Renal pelvis (tissue), 4 donors: ENCODE measurements around the gene PRH2. TPM values are rescaled to one million over a fixed set of nuclear protein-coding genes. Genes with fewer than 3 reads are reported as not detected.

ENCODE experiments used
- DNase-seq: peaks from one replicate; pipeline ENCODE4 v3.0.0-alpha.2; 2013
- polyA plus RNA-seq, 3 donors: library from polyadenylated mRNA; unstranded; fragments of 120-200 nt; gene quantifications; one replicate each; pipeline ENCODE4 v1.2.1, GENCODE V29; 2013; ENCODE audit not compliant: insufficient read length in 3 of 3

The PRH2 gene
- polyA plus RNA-seq, 3 donors, result 0.37 to 0.43 (median 0.40) TPM

DNA sequence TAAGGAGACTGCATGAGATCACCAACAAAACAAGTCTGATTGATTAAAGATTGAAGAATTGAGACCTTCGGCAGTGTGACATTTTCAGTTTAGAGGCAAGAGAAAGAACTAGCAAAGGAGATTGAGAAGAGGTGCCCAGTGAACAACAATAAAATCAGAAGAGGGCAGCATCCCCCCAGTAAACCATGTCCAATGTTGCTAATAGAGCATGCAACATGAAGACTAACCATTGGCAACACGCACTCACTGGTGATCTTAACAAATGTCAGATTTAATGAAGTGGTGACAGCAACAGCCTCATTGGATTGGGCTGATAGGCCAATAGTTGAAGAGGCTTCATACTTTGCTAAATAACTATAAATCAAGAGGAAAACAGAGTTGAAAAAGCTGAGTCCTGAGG lies 30.8 kb downstream of the PRH2 start:
- no peak for DNase-seq

DNA sequence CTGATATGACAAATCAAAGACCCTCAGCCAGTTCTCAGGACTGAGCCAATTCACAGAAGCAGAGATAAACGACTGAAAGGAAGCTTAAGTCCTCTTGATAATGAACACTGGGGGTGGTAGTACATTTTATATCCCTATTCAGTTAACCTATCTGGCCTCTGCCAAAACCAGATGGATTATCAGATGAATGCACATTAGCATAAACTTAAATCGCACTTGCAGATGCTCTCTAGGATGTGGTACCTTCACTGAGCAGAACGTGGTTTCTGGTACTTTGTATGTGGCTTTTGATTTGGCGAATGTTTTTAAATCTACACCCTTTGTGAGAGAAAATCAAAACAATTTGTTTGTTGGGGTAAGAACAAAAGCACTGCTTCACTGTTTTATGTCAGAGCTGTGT lies 31.2 kb downstream of the PRH2 start:
- no peak for DNase-seq

DNA sequence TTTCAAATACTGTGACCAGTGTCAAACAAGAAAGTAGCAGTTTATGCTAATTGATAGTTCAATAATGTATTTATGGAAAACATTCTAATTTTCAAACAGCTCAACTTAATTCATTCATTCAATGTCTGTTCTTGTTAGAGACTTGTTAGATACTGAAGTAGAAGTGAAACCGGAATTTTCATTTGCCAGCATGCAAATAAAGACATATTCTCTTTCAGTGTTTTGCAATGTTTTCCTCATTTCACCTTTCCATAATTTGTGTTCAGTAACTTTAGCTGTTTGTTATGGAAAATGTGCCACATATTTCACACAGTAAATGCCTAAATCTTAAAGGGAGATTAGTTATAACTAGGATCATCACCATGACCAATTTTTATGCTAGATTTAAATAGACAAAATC lies 36.4 kb downstream of the PRH2 start:
- no peak for DNase-seq

DNA sequence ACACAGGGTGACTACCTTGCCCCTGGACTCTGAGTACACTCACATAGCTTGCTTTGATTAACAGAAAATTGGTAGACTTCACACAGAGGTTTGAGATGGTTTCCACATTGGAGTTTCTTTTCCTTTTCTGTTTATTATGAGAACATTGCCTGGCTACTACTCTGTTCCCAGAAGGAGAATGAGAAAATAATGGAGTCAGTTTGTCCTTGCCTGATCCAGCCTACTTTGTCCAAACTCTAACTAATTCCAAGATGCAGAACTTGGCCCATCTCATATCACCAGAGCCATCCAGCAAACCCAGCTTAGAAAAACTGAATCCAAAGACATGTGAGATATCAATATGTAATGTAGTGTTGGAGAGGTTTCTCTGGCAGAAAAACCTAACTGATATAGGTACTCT lies 37.3 kb downstream of the PRH2 start:
- no peak for DNase-seq

GRCh38 chr12:10967409-10967808 lies 38.4 kb downstream of the PRH2 start:
- peak; percentile 11 for DNase-seq

DNA sequence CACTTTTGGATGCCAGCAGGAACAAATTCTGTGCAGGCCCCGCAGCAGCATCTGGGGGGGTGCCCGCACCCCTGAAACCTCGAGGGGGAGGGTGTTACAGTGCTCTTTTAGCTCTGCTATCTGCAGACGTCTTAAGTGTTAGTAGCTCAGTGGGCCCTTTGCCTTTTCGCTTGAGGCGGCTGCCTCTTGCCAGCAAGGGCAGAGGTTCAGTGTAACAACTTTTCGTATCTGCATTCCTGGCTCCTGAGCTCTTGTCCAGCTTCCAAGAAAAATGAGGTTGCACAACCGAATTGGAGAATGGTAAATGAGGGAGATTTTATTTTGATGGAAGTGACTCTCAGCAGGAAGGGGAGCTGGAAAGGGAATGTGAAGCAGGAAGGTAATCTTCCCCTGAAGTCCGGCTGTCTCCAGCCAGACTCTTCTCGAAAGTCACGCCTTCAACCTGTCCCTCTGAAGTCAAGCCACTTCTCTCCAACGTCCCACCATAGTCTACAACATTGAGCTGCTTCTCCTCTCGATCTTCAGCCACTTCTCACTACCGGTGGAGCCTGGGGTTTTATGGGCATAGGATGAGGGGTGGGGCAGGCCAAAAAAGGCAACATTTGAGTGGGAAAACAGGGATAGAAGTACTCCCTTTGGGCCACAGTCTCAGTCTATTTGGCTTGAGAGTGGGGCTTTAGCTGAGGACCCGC lies 39.9 kb downstream of the PRH2 start:
- peak; percentile 9 for DNase-seq

GRCh38 chr12:10974965-10975364 lies 45.9 kb downstream of the PRH2 start:
- no peak for DNase-seq

GRCh38 chr12:10982244-10982643 lies 53.2 kb downstream of the PRH2 start:
- no peak for DNase-seq

Other genes with a start within 250 kb of the PRH2 start
- 100 to 1,000 TPM; 224 to 279 (median 226) TPM for gene YBX3, start 205.9 kb upstream of the PRH2 start, polyA plus RNA-seq
- not detected for gene TAS2R7, start 126.6 kb upstream of the PRH2 start, polyA plus RNA-seq
- gene TAS2R8, start 122.0 kb upstream of the PRH2 start, polyA plus RNA-seq, result not detected
- not detected for gene TAS2R9, start 119.1 kb upstream of the PRH2 start, polyA plus RNA-seq
- 1 to 10 TPM; 1.6 to 3.6 (median 3.1) TPM for gene TAS2R10, start 102.9 kb upstream of the PRH2 start, polyA plus RNA-seq
- 10 to 100 TPM in 2 of 3 donors, 1 to 10 TPM in 1; 5.9 to 11.3 (median 11.3) TPM for gene PRR4, start 79.8 kb upstream of the PRH2 start, polyA plus RNA-seq
- 10 to 100 TPM; 12.7 to 16.6 (median 15.1) TPM for gene PRH1, start 45.0 kb upstream of the PRH2 start, polyA plus RNA-seq
- gene TAS2R13, start 19.7 kb upstream of the PRH2 start, polyA plus RNA-seq, result under 1 TPM; 0.10 to 0.25 (median 0.13) TPM
- 1 to 10 TPM; 2.6 to 5.3 (median 5.1) TPM for gene TAS2R14, start 10.0 kb downstream of the PRH2 start, polyA plus RNA-seq
- under 1 TPM; 0.09 to 0.24 (median 0.18) TPM for gene TAS2R50, start 57.7 kb downstream of the PRH2 start, polyA plus RNA-seq
- gene TAS2R20, start 69.1 kb downstream of the PRH2 start, polyA plus RNA-seq, result 1 to 10 TPM in 2 of 3 donors, under 1 TPM in 1; 0.85 to 2.8 (median 2.5) TPM
- gene TAS2R19, start 93.4 kb downstream of the PRH2 start, polyA plus RNA-seq, result 1 to 10 TPM; 1.4 to 1.6 (median 1.5) TPM
- 1 to 10 TPM in 2 of 3 donors, under 1 TPM in 1; 0.88 to 2.0 (median 2.0) TPM for gene TAS2R31, start 102.2 kb downstream of the PRH2 start, polyA plus RNA-seq
- gene TAS2R46, start 133.1 kb downstream of the PRH2 start, polyA plus RNA-seq, result under 1 TPM in 2 of 3 donors, not detected in 1; 0.14 to 0.19 TPM
- under 1 TPM; 0.30 to 0.65 (median 0.33) TPM for gene TAS2R43, start 163.1 kb downstream of the PRH2 start, polyA plus RNA-seq
- gene TAS2R30, start 205.4 kb downstream of the PRH2 start, polyA plus RNA-seq, result under 1 TPM; 0.16 to 0.22 (median 0.22) TPM
- 10 to 100 TPM; 16.9 to 18.0 (median 17.3) TPM for gene SMIM10L1, start 242.0 kb downstream of the PRH2 start, polyA plus RNA-seq